Measurements from ENCODE around the gene CLDN3. TPM values are rescaled to one million over a fixed set of nuclear protein-coding genes. Genes with fewer than 3 reads are reported as not detected.

Gene CLDN3, protein sequence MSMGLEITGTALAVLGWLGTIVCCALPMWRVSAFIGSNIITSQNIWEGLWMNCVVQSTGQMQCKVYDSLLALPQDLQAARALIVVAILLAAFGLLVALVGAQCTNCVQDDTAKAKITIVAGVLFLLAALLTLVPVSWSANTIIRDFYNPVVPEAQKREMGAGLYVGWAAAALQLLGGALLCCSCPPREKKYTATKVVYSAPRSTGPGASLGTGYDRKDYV
- total RNA-seq (2013; cell fraction: nucleolus; rRNA removed) = not detected in 2 replicates
- total RNA-seq (2014; rRNA removed) = not detected in 2 replicates
- total RNA-seq (2014; rRNA removed; fragmentation: Illumina TruSeq; extraction: Trizol) = not detected in 2 replicates
- total RNA-seq (2021) = not detected in 2 replicates
- not detected for polyA plus RNA-seq (2011; ENCODE audit: low read depth)
- 0.05 TPM in 1 of 2 replicates, not detected in the other for polyA plus RNA-seq (2011; rRNA removed)
- polyA plus RNA-seq (2011; cell fraction: cytosol; rRNA removed) = 0.06 and 0.07 TPM in 2 replicates
- 0.10 and 0.15 TPM in 2 replicates for polyA plus RNA-seq (2011; cell fraction: nucleus; rRNA removed)
- polyA plus RNA-seq (2012) = 0.11 TPM in 1 of 2 replicates, not detected in the other
- polyA plus RNA-seq (2014; fragmentation: Illumina TruSeq; extraction: Trizol) = not detected in 2 replicates
- polyA plus RNA-seq (2014; fragmentation: Nextera tagmentation; extraction: Ambion mirVana) = not detected
- polyA plus RNA-seq (2014; rRNA removed) = not detected in 2 replicates
- polyA plus RNA-seq (2016; fragmentation: Nextera tagmentation; extraction: Ambion mirVana) = not detected
- not detected in 2 replicates for polyA minus RNA-seq (2011; rRNA and poly(A)+ RNA removed)
- polyA minus RNA-seq (2011; cell fraction: cytosol; rRNA and poly(A)+ RNA removed) = not detected in 2 replicates
- polyA minus RNA-seq (2011; cell fraction: nucleus; rRNA and poly(A)+ RNA removed) = not detected in 2 replicates
- Bru-seq, nascent RNA = percentile 16 among the genes with signal in this experiment
- BruChase-seq, experiment 1, labeled RNA remaining after a 6-hour chase = percentile 24 among the genes with signal in this experiment
- not detected for BruChase-seq, experiment 2, labeled RNA remaining after a 2-hour chase
- long read RNA-seq, experiment 1 = 0 reads
- long read RNA-seq, experiment 2 = 0 reads

DNA sequence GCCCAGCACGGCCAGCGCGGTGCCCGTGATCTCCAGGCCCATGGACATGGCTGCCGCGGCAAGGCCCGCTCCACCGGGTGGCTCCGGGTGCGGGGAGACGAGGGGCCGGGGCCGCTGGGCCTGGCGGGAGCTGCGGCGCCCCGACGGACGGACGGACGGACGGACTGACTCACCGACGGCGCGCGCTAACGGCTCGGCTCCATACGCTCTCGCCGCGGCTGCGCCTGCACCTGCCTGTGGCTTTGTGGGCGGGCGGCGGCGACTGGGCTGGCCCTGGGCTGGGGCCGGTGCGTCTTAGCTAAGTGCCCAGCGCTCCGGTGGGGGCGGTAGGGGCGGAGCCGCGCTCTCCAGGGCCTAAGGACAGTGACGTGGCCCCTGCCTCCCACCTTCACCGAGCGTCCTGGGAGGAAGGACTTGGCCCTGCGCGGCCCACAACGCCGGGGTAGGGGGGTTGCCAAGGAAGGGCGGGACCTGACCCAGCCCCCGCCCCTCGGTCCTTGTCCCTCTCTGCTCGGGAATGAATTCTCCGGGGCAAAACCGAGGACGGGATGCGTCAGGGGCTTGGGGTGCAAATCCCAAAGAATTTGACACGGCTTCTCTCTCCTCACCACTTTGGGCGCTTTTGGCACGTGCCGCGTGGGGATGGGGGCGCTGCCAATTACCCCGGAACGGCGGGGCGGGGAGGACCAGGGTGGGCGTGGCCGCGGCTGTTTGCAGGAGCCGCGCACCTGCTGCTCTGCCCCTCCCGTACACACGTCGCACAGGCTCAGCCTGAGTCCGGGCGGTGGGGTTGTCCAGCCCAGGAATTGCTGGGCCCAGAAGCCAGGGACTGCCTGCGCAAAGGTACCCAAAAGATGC, at the start of gene CLDN3:
CLDN3 (minus strand) TSS at position 269 of the 858 bp plus-strand sequence; CDS start at position 48, 221 bp downstream.
- no peak for TF ChIP-seq FOXK2 (IDR thresholded peaks at IDR 0.05)
- TF ChIP-seq ESRRA (IDR thresholded peaks at IDR 0.05; ENCODE audit: low read length) = no peak
- peak in 1 of 2 experiments; percentile 48; a peak in 2 of 4 replicates for TF ChIP-seq BHLHE40 (IDR thresholded peaks at IDR 0.05; ENCODE audit: borderline replicate concordance in 1 of 2, low read depth in 2 of 2, low read length in 1 of 2)
- no peak for TF ChIP-seq RELA (IDR thresholded peaks at IDR 0.05; ENCODE audit: borderline replicate concordance, partially characterized antibody)
- TF ChIP-seq HDAC6 (IDR thresholded peaks at IDR 0.05; ENCODE audit: unreplicated experiment) = peak; percentile 53
- TF ChIP-seq, protein P1, sequence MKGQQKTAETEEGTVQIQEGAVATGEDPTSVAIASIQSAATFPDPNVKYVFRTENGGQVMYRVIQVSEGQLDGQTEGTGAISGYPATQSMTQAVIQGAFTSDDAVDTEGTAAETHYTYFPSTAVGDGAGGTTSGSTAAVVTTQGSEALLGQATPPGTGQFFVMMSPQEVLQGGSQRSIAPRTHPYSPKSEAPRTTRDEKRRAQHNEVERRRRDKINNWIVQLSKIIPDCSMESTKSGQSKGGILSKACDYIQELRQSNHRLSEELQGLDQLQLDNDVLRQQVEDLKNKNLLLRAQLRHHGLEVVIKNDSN (IDR thresholded peaks at IDR 0.05; ENCODE audit: borderline replicate concordance, extremely low read length, insufficient read depth, low read depth, low read length) = no peak
- DNase-seq (ENCODE audit: low read depth, low spot score) = no peak
- H3K4me3 ChIP-seq = no peak within 1 kb of the TSS

More for the DNA sequence above, at the start of gene CLDN3:
- Histone ChIP-seq H3K27me3 (replicated peaks in 1 of 2; ENCODE audit: control insufficient read depth in 2 of 2, insufficient read depth in 2 of 2, low read length in 1 of 2) (peaks cover 0 to 2% of the 10 kb centered on the region in 2 experiments; a peak in 1 of 4 replicates), H4K20me1 (ENCODE audit: control insufficient read depth, insufficient read depth) (no peaks in the 10 kb centered on the region), H3K79me2 (ENCODE audit: control insufficient read depth, insufficient read depth, low read length) (no peaks in the 10 kb centered on the region), H3K36me3 (ENCODE audit: control insufficient read depth in 2 of 2, insufficient read depth in 2 of 2, low read length in 1 of 2) (no peaks in the 10 kb centered on the region), H3K4me1 (ENCODE audit: control insufficient read depth, insufficient read depth, low read length) (peaks cover 3% of the 10 kb centered on the region; the same call in 1 of the 2 replicates), H3K27ac (ENCODE audit: control insufficient read depth, insufficient read depth) (no peak within 1 kb of the TSS), H2AFZ (ENCODE audit: control insufficient read depth, low read depth, low read length) (no peak within 1 kb of the TSS), H3K9ac (ENCODE audit: control insufficient read depth, insufficient read depth, low read length) (no peak within 1 kb of the TSS), H3K4me2 (ENCODE audit: control insufficient read depth, insufficient read depth) (peak within 1 kb of the TSS; percentile 49; the same call in 1 of the 2 replicates), H3K9me3 (replicated peaks; ENCODE audit: control insufficient read depth, insufficient read depth, low read length) (no peaks in the 10 kb centered on the region)
- ChIA-PET SMC1A (ENCODE audit: uncharacterized antibody, unreplicated experiment) (no interaction called here), RAD21 (ENCODE audit: unreplicated experiment) (interaction anchor here (0.5 kb wide), 1 partner anchor 89 kb away, joined by 3 read pairs; no protein-coding TSS in a partner anchor), CTCF (no interaction called here), POLR2A (no interaction called here)
- WGBS (ENCODE audit: insufficient coverage, insufficient replicate concordance, low lambda C conversion rate, missing lambda C conversion rate) = 22% methylated on average over 73 of the region's 82 CpGs
- FAIRE-seq (no peak), ATAC-seq (peak; percentile 54)
- no TSS peak for BruUV-seq (replicated peaks)
- in situ Hi-C loops (cut with MboI) (no loop called here), intact Hi-C loops (cut with micrococcal nuclease; ENCODE audit: unreplicated experiment) (no loop called here)

Measured in GM12878 (cell line).